A549 (cell line): Measurements from ENCODE around the gene GALNT14.
A peak's percentile ranks its signal among the peaks of the same experiment; 100 is the strongest.

ENCODE experiments used
- CHD2 ChIP-seq: fragments of 150-350 bp; IDR thresholded peaks from 2 replicates; pipeline ENCODE4 v1.6.1; 2014; ENCODE audit warnings: low read length; ENCODE audit not compliant: partially characterized antibody
- EP300 ChIP-seq, 2 experiments: fragments of >200 bp; sonication (Bioruptor Twin); formaldehyde crosslinking; IDR thresholded peaks; 2 replicates in 1 of 2; 3 replicates in 1 of 2; pipeline ENCODE4 v1.6.1; 2016 to 2017
- ESRRA ChIP-seq: fragments of 150-350 bp; IDR thresholded peaks from 2 replicates; pipeline ENCODE4 v1.6.1; 2014; ENCODE audit warnings: mild to moderate bottlenecking, low read length, borderline replicate concordance
- JUNB ChIP-seq: fragments of >200 bp; sonication (Bioruptor Twin); formaldehyde crosslinking; IDR thresholded peaks from 2 replicates; pipeline ENCODE4 v1.6.1; 2016
- KDM1A ChIP-seq: fragments of 200-600 bp; sonication (generic); IDR thresholded peaks from 2 replicates; pipeline ENCODE4 v1.6.1; 2016; ENCODE audit warnings: low read depth, mild to moderate bottlenecking
- MAFK ChIP-seq: fragments of 450-650 bp; IDR thresholded peaks from 2 replicates; pipeline ENCODE4 v1.6.1; 2014; ENCODE audit not compliant: partially characterized antibody
- POLR2A ChIP-seq: IDR thresholded peaks from 2 replicates; pipeline ENCODE4 v1.6.1; 2012; ENCODE audit warnings: mild to moderate bottlenecking, low read length
- RAD21 ChIP-seq, 2 experiments: fragments of >200 bp in 1 of 2; sonication (Bioruptor Twin) in 1 of 2; formaldehyde crosslinking in 1 of 2; IDR thresholded peaks in 1 of 2; conservative IDR thresholded peaks in 1 of 2; 2 replicates in 1 of 2; 3 replicates in 1 of 2; pipeline ENCODE4 v1.6.1; 2012 to 2018; ENCODE audit warnings: inconsistent platforms in 1 of 2
- RCOR1 ChIP-seq: fragments of 150-350 bp; IDR thresholded peaks from 2 replicates; pipeline ENCODE4 v1.6.1; 2014; ENCODE audit warnings: antibody characterized with exemption, low read length, low read depth
- SMC3 ChIP-seq: fragments of >200 bp; sonication (Bioruptor Twin); formaldehyde crosslinking; IDR thresholded peaks from 3 replicates; pipeline ENCODE4 v1.6.1; 2018; ENCODE audit warnings: inconsistent platforms
- TF ChIP-seq, protein P1 (sequence below): fragments of >200 bp; sonication (Bioruptor Twin); formaldehyde crosslinking; IDR thresholded peaks from 3 replicates; pipeline ENCODE4 v1.5.1; 2016
- TF ChIP-seq, protein P2 (sequence below): fragments of 200-600 bp; sonication (generic); IDR thresholded peaks from 2 replicates; pipeline ENCODE4 v1.6.1; 2016; ENCODE audit warnings: antibody characterized with exemption, mild to moderate bottlenecking, moderate library complexity
- TF ChIP-seq, protein P3 (sequence below): fragments of 450-650 bp; IDR thresholded peaks from 2 replicates; pipeline ENCODE4 v1.6.1; 2014; ENCODE audit warnings: antibody characterized with exemption
- TF ChIP-seq, protein P4 (sequence below): IDR thresholded peaks from 2 replicates; pipeline ENCODE4 v1.6.1; 2012

DNA sequence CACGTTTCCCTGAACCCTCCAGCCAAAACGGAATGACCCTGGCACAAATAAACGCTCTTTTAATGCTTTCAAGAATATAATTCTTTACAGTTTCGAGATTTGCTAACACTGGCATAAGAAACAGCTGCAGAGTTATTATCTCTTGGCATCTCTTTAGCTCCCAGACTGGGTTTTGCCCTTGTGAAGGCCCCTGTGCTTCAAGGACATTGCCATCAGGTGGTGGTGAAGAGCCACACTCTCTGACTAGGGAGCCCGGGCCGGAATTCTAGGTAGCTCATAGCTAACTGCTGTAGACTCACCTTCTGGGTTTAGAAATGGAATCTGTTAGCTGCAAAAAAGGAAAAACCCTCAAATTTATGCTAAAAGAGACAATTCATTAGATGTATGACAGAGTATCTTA is 13.3 kb upstream of the GALNT14 start:
- TF ChIP-seq, protein P1, sequence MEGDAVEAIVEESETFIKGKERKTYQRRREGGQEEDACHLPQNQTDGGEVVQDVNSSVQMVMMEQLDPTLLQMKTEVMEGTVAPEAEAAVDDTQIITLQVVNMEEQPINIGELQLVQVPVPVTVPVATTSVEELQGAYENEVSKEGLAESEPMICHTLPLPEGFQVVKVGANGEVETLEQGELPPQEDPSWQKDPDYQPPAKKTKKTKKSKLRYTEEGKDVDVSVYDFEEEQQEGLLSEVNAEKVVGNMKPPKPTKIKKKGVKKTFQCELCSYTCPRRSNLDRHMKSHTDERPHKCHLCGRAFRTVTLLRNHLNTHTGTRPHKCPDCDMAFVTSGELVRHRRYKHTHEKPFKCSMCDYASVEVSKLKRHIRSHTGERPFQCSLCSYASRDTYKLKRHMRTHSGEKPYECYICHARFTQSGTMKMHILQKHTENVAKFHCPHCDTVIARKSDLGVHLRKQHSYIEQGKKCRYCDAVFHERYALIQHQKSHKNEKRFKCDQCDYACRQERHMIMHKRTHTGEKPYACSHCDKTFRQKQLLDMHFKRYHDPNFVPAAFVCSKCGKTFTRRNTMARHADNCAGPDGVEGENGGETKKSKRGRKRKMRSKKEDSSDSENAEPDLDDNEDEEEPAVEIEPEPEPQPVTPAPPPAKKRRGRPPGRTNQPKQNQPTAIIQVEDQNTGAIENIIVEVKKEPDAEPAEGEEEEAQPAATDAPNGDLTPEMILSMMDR = peak; percentile 20; the same call in 1 of the 3 replicates
- TF ChIP-seq, protein P2, sequence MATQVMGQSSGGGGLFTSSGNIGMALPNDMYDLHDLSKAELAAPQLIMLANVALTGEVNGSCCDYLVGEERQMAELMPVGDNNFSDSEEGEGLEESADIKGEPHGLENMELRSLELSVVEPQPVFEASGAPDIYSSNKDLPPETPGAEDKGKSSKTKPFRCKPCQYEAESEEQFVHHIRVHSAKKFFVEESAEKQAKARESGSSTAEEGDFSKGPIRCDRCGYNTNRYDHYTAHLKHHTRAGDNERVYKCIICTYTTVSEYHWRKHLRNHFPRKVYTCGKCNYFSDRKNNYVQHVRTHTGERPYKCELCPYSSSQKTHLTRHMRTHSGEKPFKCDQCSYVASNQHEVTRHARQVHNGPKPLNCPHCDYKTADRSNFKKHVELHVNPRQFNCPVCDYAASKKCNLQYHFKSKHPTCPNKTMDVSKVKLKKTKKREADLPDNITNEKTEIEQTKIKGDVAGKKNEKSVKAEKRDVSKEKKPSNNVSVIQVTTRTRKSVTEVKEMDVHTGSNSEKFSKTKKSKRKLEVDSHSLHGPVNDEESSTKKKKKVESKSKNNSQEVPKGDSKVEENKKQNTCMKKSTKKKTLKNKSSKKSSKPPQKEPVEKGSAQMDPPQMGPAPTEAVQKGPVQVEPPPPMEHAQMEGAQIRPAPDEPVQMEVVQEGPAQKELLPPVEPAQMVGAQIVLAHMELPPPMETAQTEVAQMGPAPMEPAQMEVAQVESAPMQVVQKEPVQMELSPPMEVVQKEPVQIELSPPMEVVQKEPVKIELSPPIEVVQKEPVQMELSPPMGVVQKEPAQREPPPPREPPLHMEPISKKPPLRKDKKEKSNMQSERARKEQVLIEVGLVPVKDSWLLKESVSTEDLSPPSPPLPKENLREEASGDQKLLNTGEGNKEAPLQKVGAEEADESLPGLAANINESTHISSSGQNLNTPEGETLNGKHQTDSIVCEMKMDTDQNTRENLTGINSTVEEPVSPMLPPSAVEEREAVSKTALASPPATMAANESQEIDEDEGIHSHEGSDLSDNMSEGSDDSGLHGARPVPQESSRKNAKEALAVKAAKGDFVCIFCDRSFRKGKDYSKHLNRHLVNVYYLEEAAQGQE = no peak
- TF ChIP-seq CHD2 (no peak), JUNB (no peak), MAFK (no peak), RAD21 (conservative IDR thresholded peaks at IDR 0.05 in 1 of 2, IDR thresholded peaks at IDR 0.05 in 1 of 2) (peak; percentile 29 to 35; a peak in 4 of 5 replicates), EP300 (IDR thresholded peaks at IDR 0.05) (no peak), KDM1A (no peak), ESRRA (no peak), POLR2A (no peak), SMC3 (no peak), RCOR1 (no peak)
- TF ChIP-seq, protein P3, sequence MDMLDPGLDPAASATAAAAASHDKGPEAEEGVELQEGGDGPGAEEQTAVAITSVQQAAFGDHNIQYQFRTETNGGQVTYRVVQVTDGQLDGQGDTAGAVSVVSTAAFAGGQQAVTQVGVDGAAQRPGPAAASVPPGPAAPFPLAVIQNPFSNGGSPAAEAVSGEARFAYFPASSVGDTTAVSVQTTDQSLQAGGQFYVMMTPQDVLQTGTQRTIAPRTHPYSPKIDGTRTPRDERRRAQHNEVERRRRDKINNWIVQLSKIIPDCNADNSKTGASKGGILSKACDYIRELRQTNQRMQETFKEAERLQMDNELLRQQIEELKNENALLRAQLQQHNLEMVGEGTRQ = no peak
- TF ChIP-seq, protein P4, sequence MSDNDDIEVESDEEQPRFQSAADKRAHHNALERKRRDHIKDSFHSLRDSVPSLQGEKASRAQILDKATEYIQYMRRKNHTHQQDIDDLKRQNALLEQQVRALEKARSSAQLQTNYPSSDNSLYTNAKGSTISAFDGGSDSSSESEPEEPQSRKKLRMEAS = no peak
